Colon (tissue), 2 donors: ENCODE measurements around the gene FAM20B.

Experiments used
- FAIRE-seq: peaks from 2 replicates; lab custom pipeline; 2012; peaks lifted over from hg19 to GRCh38; lab: Jason Lieb, UNC
- donor health status: control.
- donor health status: control.

Gene FAM20B

GRCh38 chr1:179092896-179093461 lies 67.3 kb downstream of the FAM20B start:
- FAIRE-seq: no peak

- no peak for FAIRE-seq
These were observed 69.1 kb downstream of the FAM20B start for GRCh38 chr1:179094818-179095217.

GRCh38 chr1:179095377-179095776 lies 69.7 kb downstream of the FAM20B start:
- no peak for FAIRE-seq

- no peak for FAIRE-seq
These were observed 70.2 kb downstream of the FAM20B start for GRCh38 chr1:179095924-179096323.

- FAIRE-seq: no peak
These were observed 74.2 kb downstream of the FAM20B start for GRCh38 chr1:179099891-179100290.

GRCh38 chr1:179101566-179101965 lies 75.9 kb downstream of the FAM20B start:
- FAIRE-seq: no peak

GRCh38 chr1:179103999-179104398 lies 78.3 kb downstream of the FAM20B start:
- no peak for FAIRE-seq

GRCh38 chr1:179104611-179105250 lies 79.0 kb downstream of the FAM20B start:
- FAIRE-seq: no peak

GRCh38 chr1:179105393-179105792 lies 79.7 kb downstream of the FAM20B start:
- no peak for FAIRE-seq

- no peak for FAIRE-seq
These were observed 82.3 kb downstream of the FAM20B start for GRCh38 chr1:179107706-179108629.

- FAIRE-seq: no peak
These were observed 83.0 kb downstream of the FAM20B start for GRCh38 chr1:179108644-179109043.

- FAIRE-seq: no peak
These were observed 89.5 kb downstream of the FAM20B start for GRCh38 chr1:179115181-179115580.

GRCh38 chr1:179119513-179119912 lies 93.8 kb downstream of the FAM20B start:
- FAIRE-seq: no peak

GRCh38 chr1:179120736-179121135 lies 95.0 kb downstream of the FAM20B start:
- FAIRE-seq: no peak

- no peak for FAIRE-seq
These were observed 95.7 kb downstream of the FAM20B start for GRCh38 chr1:179121159-179121938.

GRCh38 chr1:179124873-179125272 lies 99.2 kb downstream of the FAM20B start:
- no peak for FAIRE-seq
